ENCODE measurements around the gene CLCA1. TPM values are rescaled to one million over a fixed set of nuclear protein-coding genes. Genes with fewer than 3 reads are reported as not detected.
A peak's percentile ranks its signal among the peaks of the same experiment; 100 is the strongest.
"Not testable (repeated sequence)": the region's sequence is repeated elsewhere in the genome, so short reads cannot be mapped to it uniquely, and the experiment has no call there.

Gene CLCA1
- total RNA-seq, 1 donor from 2014 or later, result not detected

DNA sequence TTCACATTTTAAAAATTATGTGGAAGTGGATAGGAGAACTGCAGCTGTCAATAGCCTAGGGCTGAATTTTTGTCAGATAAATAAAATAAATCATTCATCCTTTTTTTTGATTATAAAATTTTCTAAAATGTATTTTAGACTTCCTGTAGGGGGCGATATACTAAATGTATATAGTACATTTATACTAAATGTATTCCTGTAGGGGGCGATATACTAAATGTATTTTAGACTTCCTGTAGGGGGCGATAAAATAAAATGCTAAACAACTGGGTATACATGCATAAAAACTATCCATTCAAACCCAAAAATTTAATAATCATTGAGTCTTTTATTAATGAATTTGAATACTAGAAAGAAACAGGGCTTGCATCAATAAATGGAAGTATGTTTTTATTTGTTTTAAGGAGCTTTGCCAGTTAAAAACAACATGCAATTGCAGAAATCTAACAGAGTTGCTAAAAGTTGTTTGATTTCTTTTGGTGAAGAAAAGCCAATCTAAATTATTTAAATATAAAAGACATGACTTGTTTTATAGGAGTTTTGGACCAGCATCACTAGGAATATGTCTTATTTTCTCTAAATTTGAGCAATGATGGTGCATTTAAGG lies 31.4 kb downstream of the CLCA1 start:
- no peaks in the 10 kb centered on the region for H3K9me3 ChIP-seq
- peaks cover 10% of the 10 kb centered on the region for H3K4me1 ChIP-seq
- no peaks in the 10 kb centered on the region for H3K27me3 ChIP-seq
- no peaks in the 10 kb centered on the region for H3K36me3 ChIP-seq
- H3K4me3 ChIP-seq, result no peak overlapping the region
- ATAC-seq (peak; percentile 72), DNase-seq (no peak)
- TF ChIP-seq, protein P1, sequence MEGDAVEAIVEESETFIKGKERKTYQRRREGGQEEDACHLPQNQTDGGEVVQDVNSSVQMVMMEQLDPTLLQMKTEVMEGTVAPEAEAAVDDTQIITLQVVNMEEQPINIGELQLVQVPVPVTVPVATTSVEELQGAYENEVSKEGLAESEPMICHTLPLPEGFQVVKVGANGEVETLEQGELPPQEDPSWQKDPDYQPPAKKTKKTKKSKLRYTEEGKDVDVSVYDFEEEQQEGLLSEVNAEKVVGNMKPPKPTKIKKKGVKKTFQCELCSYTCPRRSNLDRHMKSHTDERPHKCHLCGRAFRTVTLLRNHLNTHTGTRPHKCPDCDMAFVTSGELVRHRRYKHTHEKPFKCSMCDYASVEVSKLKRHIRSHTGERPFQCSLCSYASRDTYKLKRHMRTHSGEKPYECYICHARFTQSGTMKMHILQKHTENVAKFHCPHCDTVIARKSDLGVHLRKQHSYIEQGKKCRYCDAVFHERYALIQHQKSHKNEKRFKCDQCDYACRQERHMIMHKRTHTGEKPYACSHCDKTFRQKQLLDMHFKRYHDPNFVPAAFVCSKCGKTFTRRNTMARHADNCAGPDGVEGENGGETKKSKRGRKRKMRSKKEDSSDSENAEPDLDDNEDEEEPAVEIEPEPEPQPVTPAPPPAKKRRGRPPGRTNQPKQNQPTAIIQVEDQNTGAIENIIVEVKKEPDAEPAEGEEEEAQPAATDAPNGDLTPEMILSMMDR (IDR thresholded peaks at IDR 0.05), result peak; percentile 93
- H3K27ac ChIP-seq, result no peak overlapping the region
- intact Hi-C loops (cut with DNase I), result no loop called here

DNA sequence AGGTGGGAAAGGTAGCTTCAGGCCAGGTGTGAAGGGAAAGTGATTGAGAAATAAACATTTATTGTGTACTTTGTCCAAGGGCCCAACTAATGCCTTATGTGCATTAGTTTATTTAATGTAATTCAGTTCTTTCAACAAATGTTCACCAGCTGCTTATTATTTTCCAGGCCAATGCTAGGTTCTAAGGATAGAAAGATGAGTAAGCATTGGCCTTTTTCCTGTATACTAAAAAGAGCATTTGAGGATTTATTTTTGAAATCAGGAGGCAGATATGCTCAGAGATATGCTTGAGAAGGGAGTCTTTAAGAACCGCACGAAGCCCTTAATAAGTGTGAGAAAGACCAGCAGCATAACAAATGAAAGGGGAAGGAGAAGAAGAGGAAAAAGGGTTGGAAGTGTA lies 32.0 kb downstream of the CLCA1 start:
- H3K9me3 ChIP-seq, result no peaks in the 10 kb centered on the region
- H3K4me1 ChIP-seq, result peaks cover 13% of the 10 kb centered on the region
- TF ChIP-seq, protein P1 (IDR thresholded peaks at IDR 0.05), result no peak
- no peaks in the 10 kb centered on the region for H3K27me3 ChIP-seq
- intact Hi-C loops (cut with DNase I), result no loop called here
- no peaks in the 10 kb centered on the region for H3K36me3 ChIP-seq
- no peak for ATAC-seq
- no peak for DNase-seq
- H3K27ac ChIP-seq, result no peak overlapping the region
- no peak overlapping the region for H3K4me3 ChIP-seq

- peak; percentile 67 for ATAC-seq
- H3K27me3 ChIP-seq; H3K36me3 ChIP-seq; DNase-seq; H3K9me3 ChIP-seq; intact Hi-C loops (cut with DNase I); H3K4me3 ChIP-seq; H3K27ac ChIP-seq: not testable (repeated sequence)
- peaks cover 13% of the 10 kb centered on the region for H3K4me1 ChIP-seq
- TF ChIP-seq, protein P1 (IDR thresholded peaks at IDR 0.05), result peak; percentile 40
Observed at GRCh38 chr1:86502125-86502646, 33.5 kb downstream of the CLCA1 start.

DNA sequence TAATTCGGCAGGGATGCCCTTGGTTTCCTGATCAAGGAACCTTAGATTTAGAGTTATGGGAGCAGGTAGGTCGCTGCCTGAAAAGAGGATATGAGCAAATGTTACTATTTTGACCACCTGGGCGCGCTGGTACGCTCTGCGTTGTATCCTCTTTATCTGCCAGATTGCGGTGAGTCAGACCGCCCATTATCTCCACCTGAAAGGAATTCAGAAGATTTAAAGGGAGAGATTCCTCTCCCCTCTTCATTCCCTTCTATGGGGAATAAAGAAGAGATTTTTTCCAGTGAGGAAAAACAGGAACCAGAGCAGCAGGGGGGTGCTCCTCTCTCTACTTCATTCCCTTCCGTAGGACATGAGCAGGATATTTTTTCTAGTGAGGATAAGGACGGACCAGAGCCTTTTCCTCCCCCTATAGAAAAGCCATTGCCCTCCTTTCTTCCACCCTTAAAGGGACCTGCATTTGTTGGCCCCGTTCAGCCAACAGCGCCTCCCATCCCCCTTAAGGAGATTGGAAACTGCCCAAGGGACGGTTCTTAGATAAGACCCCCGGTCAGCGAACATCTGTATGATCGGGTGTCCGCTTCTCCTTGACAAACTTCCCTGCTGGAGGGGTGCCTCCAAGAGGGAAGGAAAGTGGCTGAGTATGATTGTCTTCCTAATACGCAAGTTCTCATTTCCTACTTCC lies 34.1 kb downstream of the CLCA1 start:
- no peak for ATAC-seq
- Histone ChIP-seq H3K27ac (no peak overlapping the region), H3K4me3 (no peak overlapping the region), H3K27me3 (no peaks in the 10 kb centered on the region), H3K4me1 (peaks cover 13% of the 10 kb centered on the region), H3K9me3 (no peaks in the 10 kb centered on the region), H3K36me3 (no peaks in the 10 kb centered on the region)
- TF ChIP-seq, protein P1 (IDR thresholded peaks at IDR 0.05), result no peak
- no peak for DNase-seq
- intact Hi-C loops (cut with DNase I), result no loop called here

GRCh38 chr1:86503406-86504136 lies 34.8 kb downstream of the CLCA1 start:
- H3K4me1 ChIP-seq, result peaks cover 13% of the 10 kb centered on the region
- intact Hi-C loops (cut with DNase I), result no loop called here
- no peaks in the 10 kb centered on the region for H3K27me3 ChIP-seq
- H3K27ac ChIP-seq, result peak overlapping the region; percentile 70
- peak overlapping the region; percentile 45 for H3K4me3 ChIP-seq
- H3K36me3 ChIP-seq, result no peaks in the 10 kb centered on the region
- peak; percentile 36 for ATAC-seq
- TF ChIP-seq, protein P1 (IDR thresholded peaks at IDR 0.05), result no peak
- no peaks in the 10 kb centered on the region for H3K9me3 ChIP-seq
- DNase-seq, result peak; percentile 81

Data from upper lobe of right lung (tissue), 1 donor.